ENCODE data around the gene TSPOAP1. TPM values are rescaled to one million over a fixed set of nuclear protein-coding genes. Genes with fewer than 3 reads are reported as not detected.

TSPOAP1 gene
- polyA plus RNA-seq, 1 of the 3 experiments (the other 2 are of a cell fraction) = 0.79 TPM

DNA sequence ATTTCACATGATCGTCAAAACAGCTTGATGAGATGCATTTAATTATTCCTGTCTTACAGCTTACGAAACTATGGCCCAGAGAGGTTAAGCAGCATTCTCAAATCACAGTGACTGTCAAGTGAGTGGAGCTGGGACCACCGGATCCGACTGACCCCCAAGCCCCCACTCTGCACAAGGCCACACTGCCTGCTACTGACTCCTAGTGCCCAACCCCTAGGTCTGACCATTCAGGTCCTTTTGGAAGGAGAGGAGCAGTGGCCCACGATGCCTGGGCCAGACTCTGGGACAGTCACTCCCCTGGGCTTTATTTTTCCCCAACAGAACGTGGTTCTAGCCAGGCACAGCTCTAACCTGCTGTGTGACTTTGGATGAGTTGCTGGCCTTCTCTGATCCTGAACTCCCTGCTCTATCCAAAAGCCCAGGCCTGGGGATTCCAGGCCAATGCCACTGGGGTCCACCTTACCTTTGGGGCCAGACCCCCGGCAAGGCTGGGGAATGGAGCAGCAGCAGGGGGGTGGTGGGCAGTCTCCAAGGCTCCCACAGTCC, 9.9 kb downstream of the TSPOAP1 start:
- no peak overlapping the region for H2AFZ ChIP-seq (ENCODE audit: low read depth)
- peaks cover 1% of the 10 kb centered on the region; the same call in 1 of the 2 replicates for H3K27me3 ChIP-seq (ENCODE audit: insufficient read depth)
- CTCF ChIA-PET = interaction anchor here (0.8 to 2.7 kb wide), 9 partner anchors 9 to 128 kb away, joined by 3 to 29 read pairs (median 12); partner anchors contain the start of gene TSPOAP1
- WGBS (ENCODE audit: low lambda C conversion rate) = 38% methylated on average over 7 of the region's 7 CpGs
- H3K9me2 ChIP-seq = no peaks in the 10 kb centered on the region
- H3K4me3 ChIP-seq (ENCODE audit: low read depth in 2 of 2, low read length in 1 of 2) = no peak overlapping the region
- H3K27ac ChIP-seq (ENCODE audit: low read depth in 2 of 2, low read length in 1 of 2) = no peak overlapping the region
- H3K9ac ChIP-seq = no peak overlapping the region
- no peaks in the 10 kb centered on the region for H3K79me2 ChIP-seq (ENCODE audit: insufficient read depth)
- no peaks in the 10 kb centered on the region for H3F3A ChIP-seq (replicated peaks; ENCODE audit: insufficient read depth)
- no peaks in the 10 kb centered on the region for H4K20me1 ChIP-seq (ENCODE audit: insufficient read depth)
- no peak overlapping the region for H3K4me2 ChIP-seq
- DNase-seq = no peak
- POLR2A ChIA-PET = interaction anchor here (1.5 to 2.0 kb wide), 2 partner anchors 34 to 196 kb away, joined by 5 to 14 read pairs; partner anchors contain the start of genes MTMR4 and SUPT4H1
- H3K36me3 ChIP-seq (replicated peaks in 1 of 2; ENCODE audit: control insufficient read depth in 1 of 2, insufficient read depth in 2 of 2, low read length in 1 of 2) = no peaks in the 10 kb centered on the region
- H3K9me3 ChIP-seq = no peaks in the 10 kb centered on the region
- H3K4me1 ChIP-seq (ENCODE audit: control insufficient read depth in 1 of 2, insufficient read depth in 2 of 2, low read depth in 1 of 2, low read length in 1 of 2) = peaks cover 0 to 8% of the 10 kb centered on the region in 2 experiments; a peak in 1 of 4 replicates
- TF ChIP-seq, protein P1, sequence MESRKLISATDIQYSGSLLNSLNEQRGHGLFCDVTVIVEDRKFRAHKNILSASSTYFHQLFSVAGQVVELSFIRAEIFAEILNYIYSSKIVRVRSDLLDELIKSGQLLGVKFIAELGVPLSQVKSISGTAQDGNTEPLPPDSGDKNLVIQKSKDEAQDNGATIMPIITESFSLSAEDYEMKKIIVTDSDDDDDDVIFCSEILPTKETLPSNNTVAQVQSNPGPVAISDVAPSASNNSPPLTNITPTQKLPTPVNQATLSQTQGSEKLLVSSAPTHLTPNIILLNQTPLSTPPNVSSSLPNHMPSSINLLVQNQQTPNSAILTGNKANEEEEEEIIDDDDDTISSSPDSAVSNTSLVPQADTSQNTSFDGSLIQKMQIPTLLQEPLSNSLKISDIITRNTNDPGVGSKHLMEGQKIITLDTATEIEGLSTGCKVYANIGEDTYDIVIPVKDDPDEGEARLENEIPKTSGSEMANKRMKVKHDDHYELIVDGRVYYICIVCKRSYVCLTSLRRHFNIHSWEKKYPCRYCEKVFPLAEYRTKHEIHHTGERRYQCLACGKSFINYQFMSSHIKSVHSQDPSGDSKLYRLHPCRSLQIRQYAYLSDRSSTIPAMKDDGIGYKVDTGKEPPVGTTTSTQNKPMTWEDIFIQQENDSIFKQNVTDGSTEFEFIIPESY (IDR thresholded peaks at IDR 0.05; ENCODE audit: borderline replicate concordance, low read depth) = no peak
- TF ChIP-seq, protein P2, sequence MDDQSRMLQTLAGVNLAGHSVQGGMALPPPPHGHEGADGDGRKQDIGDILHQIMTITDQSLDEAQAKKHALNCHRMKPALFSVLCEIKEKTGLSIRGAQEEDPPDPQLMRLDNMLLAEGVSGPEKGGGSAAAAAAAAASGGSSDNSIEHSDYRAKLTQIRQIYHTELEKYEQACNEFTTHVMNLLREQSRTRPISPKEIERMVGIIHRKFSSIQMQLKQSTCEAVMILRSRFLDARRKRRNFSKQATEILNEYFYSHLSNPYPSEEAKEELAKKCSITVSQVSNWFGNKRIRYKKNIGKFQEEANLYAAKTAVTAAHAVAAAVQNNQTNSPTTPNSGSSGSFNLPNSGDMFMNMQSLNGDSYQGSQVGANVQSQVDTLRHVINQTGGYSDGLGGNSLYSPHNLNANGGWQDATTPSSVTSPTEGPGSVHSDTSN (IDR thresholded peaks at IDR 0.05) = no peak
- TF ChIP-seq CHD2 (IDR thresholded peaks at IDR 0.05; ENCODE audit: low read length, partially characterized antibody) (no peak), ELF1 (IDR thresholded peaks at IDR 0.05) (no peak), MXI1 (IDR thresholded peaks at IDR 0.05; ENCODE audit: low read depth, low read length) (no peak), POLR2AphosphoS5 (IDR thresholded peaks at IDR 0.05; ENCODE audit: low read depth, low read length) (no peak), SMC3 (IDR thresholded peaks at IDR 0.05; ENCODE audit: low read depth, low read length) (no peak), YY1 (IDR thresholded peaks at IDR 0.05; ENCODE audit: low read depth) (no peak), JUND (IDR thresholded peaks at IDR 0.05) (no peak)
- TF ChIP-seq, protein P3, sequence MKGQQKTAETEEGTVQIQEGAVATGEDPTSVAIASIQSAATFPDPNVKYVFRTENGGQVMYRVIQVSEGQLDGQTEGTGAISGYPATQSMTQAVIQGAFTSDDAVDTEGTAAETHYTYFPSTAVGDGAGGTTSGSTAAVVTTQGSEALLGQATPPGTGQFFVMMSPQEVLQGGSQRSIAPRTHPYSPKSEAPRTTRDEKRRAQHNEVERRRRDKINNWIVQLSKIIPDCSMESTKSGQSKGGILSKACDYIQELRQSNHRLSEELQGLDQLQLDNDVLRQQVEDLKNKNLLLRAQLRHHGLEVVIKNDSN (IDR thresholded peaks at IDR 0.05; ENCODE audit: borderline replicate concordance, low read depth) = no peak
- TF ChIP-seq, protein P4, sequence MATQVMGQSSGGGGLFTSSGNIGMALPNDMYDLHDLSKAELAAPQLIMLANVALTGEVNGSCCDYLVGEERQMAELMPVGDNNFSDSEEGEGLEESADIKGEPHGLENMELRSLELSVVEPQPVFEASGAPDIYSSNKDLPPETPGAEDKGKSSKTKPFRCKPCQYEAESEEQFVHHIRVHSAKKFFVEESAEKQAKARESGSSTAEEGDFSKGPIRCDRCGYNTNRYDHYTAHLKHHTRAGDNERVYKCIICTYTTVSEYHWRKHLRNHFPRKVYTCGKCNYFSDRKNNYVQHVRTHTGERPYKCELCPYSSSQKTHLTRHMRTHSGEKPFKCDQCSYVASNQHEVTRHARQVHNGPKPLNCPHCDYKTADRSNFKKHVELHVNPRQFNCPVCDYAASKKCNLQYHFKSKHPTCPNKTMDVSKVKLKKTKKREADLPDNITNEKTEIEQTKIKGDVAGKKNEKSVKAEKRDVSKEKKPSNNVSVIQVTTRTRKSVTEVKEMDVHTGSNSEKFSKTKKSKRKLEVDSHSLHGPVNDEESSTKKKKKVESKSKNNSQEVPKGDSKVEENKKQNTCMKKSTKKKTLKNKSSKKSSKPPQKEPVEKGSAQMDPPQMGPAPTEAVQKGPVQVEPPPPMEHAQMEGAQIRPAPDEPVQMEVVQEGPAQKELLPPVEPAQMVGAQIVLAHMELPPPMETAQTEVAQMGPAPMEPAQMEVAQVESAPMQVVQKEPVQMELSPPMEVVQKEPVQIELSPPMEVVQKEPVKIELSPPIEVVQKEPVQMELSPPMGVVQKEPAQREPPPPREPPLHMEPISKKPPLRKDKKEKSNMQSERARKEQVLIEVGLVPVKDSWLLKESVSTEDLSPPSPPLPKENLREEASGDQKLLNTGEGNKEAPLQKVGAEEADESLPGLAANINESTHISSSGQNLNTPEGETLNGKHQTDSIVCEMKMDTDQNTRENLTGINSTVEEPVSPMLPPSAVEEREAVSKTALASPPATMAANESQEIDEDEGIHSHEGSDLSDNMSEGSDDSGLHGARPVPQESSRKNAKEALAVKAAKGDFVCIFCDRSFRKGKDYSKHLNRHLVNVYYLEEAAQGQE (IDR thresholded peaks at IDR 0.05; ENCODE audit: low read depth, low read length) = no peak

Data from SK-N-SH (cell line).